GM13976 (cell line): ENCODE data around the gene PCED1A.
"Not testable (repeated sequence)": the region's sequence is repeated elsewhere in the genome, so short reads cannot be mapped to it uniquely, and the experiment has no call there.

Source experiments
- DNase-seq: peaks from one replicate; pipeline ENCODE4 v3.0.0; 2012; ENCODE audit warnings: low spot score
- CTCF ChIP-seq: IDR thresholded peaks from 2 replicates; pipeline ENCODE4 v1.5.1; 2012; ENCODE audit warnings: borderline replicate concordance, mild to moderate bottlenecking; ENCODE audit not compliant: insufficient read depth; ENCODE audit errors: extremely low read depth, missing control alignments, control extremely low read depth
- in situ Hi-C: fragments of 300-500 bp; cut with MboI; formaldehyde crosslinking; loops from one replicate; pipeline ENCODE4 v1.12.0; 2022; ENCODE audit warnings: low sequenced_read_pairs, mixed read lengths, inconsistent platforms; ENCODE audit not compliant: unreplicated experiment

The PCED1A gene

GRCh38 chr20:2815242-2815900, 25.1 kb downstream of the PCED1A start:
- DNase-seq = no peak
- in situ Hi-C loops = no loop called here
- no peak for TF ChIP-seq CTCF

GRCh38 chr20:2814587-2815051, 25.8 kb downstream of the PCED1A start, which contains the start of gene C20orf141:
Gene C20orf141 (plus strand): TSS chr20:2814987. CDS start chr20:2815185, 198 bp downstream.
- in situ Hi-C loops = no loop called here
- no peak for DNase-seq
- TF ChIP-seq CTCF = no peak

GRCh38 chr20:2814076-2814475, 26.4 kb downstream of the PCED1A start:
- TF ChIP-seq CTCF = no peak
- in situ Hi-C loops = no loop called here
- DNase-seq = no peak

GRCh38 chr20:2812189-2812588, 28.3 kb downstream of the PCED1A start:
- no peak for TF ChIP-seq CTCF
- in situ Hi-C loops = no loop called here
- no peak for DNase-seq

- DNase-seq = no peak
- in situ Hi-C loops = no loop called here
- TF ChIP-seq CTCF = no peak
These were observed 30.8 kb downstream of the PCED1A start for GRCh38 chr20:2809690-2810089.

GRCh38 chr20:2807929-2808328, 32.5 kb downstream of the PCED1A start:
- DNase-seq = not testable (repeated sequence)

GRCh38 chr20:2807019-2807418, 33.4 kb downstream of the PCED1A start:
- no peak for DNase-seq
- TF ChIP-seq CTCF = no peak
- in situ Hi-C loops = no loop called here

More at GRCh38 chr20:2807929-2808328, 32.5 kb downstream of the PCED1A start:
- in situ Hi-C loops = not testable (repeated sequence)
